Pancreas (tissue), 10 donors: ENCODE results near the gene UBL5. TPM values are rescaled to one million over a fixed set of nuclear protein-coding genes. Genes with fewer than 3 reads are reported as not detected.
"Not testable (repeated sequence)": the region's sequence is repeated elsewhere in the genome, so short reads cannot be mapped to it uniquely, and the experiment has no call there.

ENCODE experiments used
- ATAC-seq, 4 donors: fragments of 200-7000 bp; cut with Tn5 transposase; one replicate each; pipeline versions ENCODE4 v1.8.0 to v1.9.1; 2020; ENCODE audit warnings: mild to moderate bottlenecking in 4 of 4, moderate library complexity in 4 of 4
- DNase-seq, 6 donors: peaks; one replicate each; pipeline ENCODE4 v3.0.0-alpha.2; 2020
- FAIRE-seq: peaks from 2 replicates; lab custom pipeline; 2012; peaks lifted over from hg19 to GRCh38; lab: Jason Lieb, UNC
- H3K27ac ChIP-seq, 4 donors: fragments of 200-600 bp; sonication (generic); 1 replicate in 3 of 4; 2 replicates in 1 of 4; pipeline versions ENCODE4 v1.5.0 to v1.8.0; 2020
- H3K27me3 ChIP-seq, 4 donors: fragments of 200-600 bp; one replicate each; pipeline ENCODE4 v1.8.0; 2021
- H3K36me3 ChIP-seq, 3 donors: fragments of 200-600 bp; sonication (generic) in 1 of 3; one replicate each; pipeline versions ENCODE4 v1.5.0 to v1.8.0; 2020 to 2021
- H3K4me1 ChIP-seq, 3 donors: fragments of 200-600 bp; one replicate each; pipeline ENCODE4 v1.8.0; 2021
- H3K4me3 ChIP-seq, 4 donors: fragments of 200-600 bp; sonication (generic) in 2 of 4; one replicate each; pipeline versions ENCODE4 v1.5.0 to v1.8.0; 2020 to 2021
- H3K9me3 ChIP-seq, 4 donors: fragments of 200-600 bp; one replicate each; pipeline ENCODE4 v1.8.0; 2021
- WGBS, 2 donors: extraction: QIAGEN DNeasy Blood & Tissue Kit; methylation state at CpG; one replicate each; pipeline ENCODE4 v1.1.7; 2013; 5-methylcytosine and 5-hydroxymethylcytosine counted together
- intact Hi-C, 3 donors: fragments of 100-400 bp; cut with DNase I; formaldehyde crosslinking; loops; one replicate each; pipeline versions ENCODE4 v1.11.1 to v1.14.2; 2022
- polyA plus RNA-seq, 2 donors: library from polyadenylated mRNA; stranded (reverse); fragments of 200-250 nt; gene quantifications; one replicate each; pipeline ENCODE4 v1.2.3, GENCODE V29; 2013
- total RNA-seq, 6 donors: library from RNA; stranded (reverse); fragmentation: NEBNext Ultra II Directional in 4 of 6; extraction: Animal tissue kit (Norgen Biotek cat#: 25700) in 4 of 6; gene quantifications; one replicate each; pipeline versions ENCODE4 v1.2.1 to v1.2.4, GENCODE V29; 2021 to 2023
- TF ChIP-seq, protein P1 (sequence below), 4 donors: fragments of 200-600 bp; sonication (generic) in 3 of 4; IDR thresholded peaks; one replicate each; pipeline versions ENCODE4 v1.5.0 to v1.8.0; 2021; ENCODE audit warnings: antibody characterized with exemption in 4 of 4
- donor health status: healthy with polysubstance abuse.
- donor health status: DM: no; HTN: no; CAD: no; lungs with moderate emphysema.
- donor health status: DM: no; HTN: no; CAD: no.
- donor health status: control.
- donor health status: control.
- donor health status: Bipolar disorder and iron deficiency.
- donor health status: DM: yes; HTN: yes; CAD: no.
- donor health status: DM: no; HTN: no; CAD: no.
- donor health status: DM: no; HTN: no; CAD: no.
- donor health status: DM: yes; HTN: yes; CAD: no.

UBL5 gene
- total and polyA plus RNA-seq, 8 donors, result 57.5 to 440 (median 102) TPM

DNA sequence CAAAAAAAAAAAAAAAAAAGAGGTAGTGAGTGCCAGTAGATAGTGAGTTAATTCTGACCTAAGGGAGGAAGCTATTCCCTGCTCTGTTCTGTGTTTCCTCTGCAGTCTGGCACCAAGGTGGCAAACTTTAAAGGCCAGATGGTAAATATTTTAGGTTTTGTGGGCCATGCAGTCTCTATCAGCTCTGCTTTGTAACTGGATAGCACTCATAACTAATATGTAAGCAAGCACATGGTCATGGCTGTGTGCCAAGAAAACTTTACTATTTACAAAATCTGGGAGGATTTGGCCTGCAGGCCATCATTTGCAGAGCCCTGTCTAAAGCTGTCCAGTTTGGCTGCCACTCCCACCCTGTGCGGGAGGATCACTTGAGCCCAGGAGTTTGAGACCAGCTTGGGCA is 11.7 kb downstream of the UBL5 start:
- ATAC-seq, result no peak
- Histone ChIP-seq H3K4me3 (no peak overlapping the region), H3K9me3 (no peaks in the 10 kb centered on the region), H3K36me3 (peaks cover 0 to 20% (median 7%) of the 10 kb centered on the region in 3 donors), H3K27ac (no peak overlapping the region), H3K27me3 (no peaks in the 10 kb centered on the region), H3K4me1 (peaks cover 0 to 7% (median 0%) of the 10 kb centered on the region in 3 donors)
- no peak for FAIRE-seq
- DNase-seq, result no peak
- intact Hi-C loops, result no loop called here
- WGBS, 2 donors, result 58 to 67% methylated on average over 1 of the region's 1 CpG
- TF ChIP-seq, protein P1, sequence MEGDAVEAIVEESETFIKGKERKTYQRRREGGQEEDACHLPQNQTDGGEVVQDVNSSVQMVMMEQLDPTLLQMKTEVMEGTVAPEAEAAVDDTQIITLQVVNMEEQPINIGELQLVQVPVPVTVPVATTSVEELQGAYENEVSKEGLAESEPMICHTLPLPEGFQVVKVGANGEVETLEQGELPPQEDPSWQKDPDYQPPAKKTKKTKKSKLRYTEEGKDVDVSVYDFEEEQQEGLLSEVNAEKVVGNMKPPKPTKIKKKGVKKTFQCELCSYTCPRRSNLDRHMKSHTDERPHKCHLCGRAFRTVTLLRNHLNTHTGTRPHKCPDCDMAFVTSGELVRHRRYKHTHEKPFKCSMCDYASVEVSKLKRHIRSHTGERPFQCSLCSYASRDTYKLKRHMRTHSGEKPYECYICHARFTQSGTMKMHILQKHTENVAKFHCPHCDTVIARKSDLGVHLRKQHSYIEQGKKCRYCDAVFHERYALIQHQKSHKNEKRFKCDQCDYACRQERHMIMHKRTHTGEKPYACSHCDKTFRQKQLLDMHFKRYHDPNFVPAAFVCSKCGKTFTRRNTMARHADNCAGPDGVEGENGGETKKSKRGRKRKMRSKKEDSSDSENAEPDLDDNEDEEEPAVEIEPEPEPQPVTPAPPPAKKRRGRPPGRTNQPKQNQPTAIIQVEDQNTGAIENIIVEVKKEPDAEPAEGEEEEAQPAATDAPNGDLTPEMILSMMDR (IDR thresholded peaks at IDR 0.05), result no peak

DNA sequence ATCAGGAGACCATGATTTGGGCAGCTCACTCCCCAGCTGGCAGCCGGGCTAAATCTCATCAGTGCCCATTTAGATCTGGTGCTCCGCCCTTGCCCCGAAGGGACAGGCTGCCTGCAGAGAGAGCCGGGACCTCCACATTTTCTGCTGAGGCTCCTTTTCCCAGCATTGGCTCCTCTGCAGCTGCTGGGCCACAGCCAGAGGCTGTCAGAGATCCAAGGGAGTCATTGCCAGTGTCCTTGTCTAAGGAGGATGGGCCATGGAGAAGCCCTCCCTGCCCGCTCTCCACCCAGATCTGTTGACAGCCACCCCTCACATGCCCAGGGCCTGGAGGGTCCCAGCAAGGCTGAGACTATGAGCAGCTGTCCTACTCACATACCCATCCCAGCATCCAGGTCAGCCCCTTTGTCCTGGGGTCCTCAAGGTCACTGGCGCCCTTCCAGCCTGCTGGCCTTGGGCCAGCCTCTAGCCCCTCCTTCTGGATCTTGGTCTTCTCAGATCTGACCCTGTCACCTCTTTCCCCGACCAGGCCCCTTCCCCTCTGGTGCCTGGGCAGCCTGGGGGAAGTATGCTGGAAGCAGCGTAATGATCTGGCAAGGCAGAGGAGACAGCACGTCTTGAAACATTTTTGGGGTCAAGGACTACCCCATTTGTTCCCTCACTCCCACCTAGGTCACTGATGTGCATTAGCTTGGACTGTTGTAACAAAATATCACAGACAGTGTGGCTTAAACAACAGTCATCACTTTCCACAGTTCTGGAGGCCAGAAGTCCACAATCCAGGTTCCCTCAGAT is 15.3 kb downstream of the UBL5 start:
- TF ChIP-seq, protein P1 (IDR thresholded peaks at IDR 0.05), result no peak
- intact Hi-C loops, result no loop called here
- DNase-seq (peak in 1 of 6 donors; percentile 71), ATAC-seq (no peak), FAIRE-seq (no peak)
- Histone ChIP-seq H3K27me3 (no peaks in the 10 kb centered on the region), H3K36me3 (peaks cover 0 to 20% (median 7%) of the 10 kb centered on the region in 3 donors), H3K9me3 (no peaks in the 10 kb centered on the region), H3K27ac (no peak overlapping the region), H3K4me3 (no peak overlapping the region), H3K4me1 (no peaks in the 10 kb centered on the region)
- WGBS, 2 donors, result 87 to 90% methylated on average over 9 of the region's 9 CpGs

DNA sequence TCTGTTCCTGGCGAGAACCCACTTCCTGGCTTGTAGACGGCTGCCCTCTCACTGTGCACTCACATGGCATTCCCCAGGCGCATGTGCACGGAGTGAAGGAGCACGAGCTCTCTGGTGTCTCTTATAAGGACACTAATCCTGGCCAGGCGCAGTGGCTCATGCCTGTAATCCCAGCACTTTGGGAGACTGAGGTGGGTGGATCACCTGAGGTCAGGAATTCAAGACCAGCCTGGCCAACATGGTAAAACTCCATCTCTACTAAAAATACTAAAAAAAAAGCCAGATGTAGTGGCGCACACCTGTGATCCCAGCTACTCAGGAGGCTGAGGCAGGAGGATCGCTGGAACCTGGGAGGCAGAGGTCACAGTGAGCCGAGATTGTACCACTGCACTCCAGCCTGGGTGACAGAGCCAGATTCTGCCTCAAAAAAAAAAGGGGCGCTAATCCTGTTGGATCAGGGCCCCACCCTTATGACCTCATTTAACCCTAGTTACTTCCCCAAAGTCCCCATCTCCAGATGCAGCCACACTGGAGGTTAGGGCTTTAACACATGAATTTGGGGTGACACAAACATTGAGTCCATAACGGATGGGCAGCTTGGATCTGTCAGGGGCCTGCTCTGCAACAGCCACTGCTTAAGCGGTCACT is 16.0 kb downstream of the UBL5 start:
- peaks cover 0 to 16% (median 7%) of the 10 kb centered on the region in 3 donors for H3K36me3 ChIP-seq
- DNase-seq, H3K27ac ChIP-seq, H3K4me1 ChIP-seq, H3K27me3 ChIP-seq, FAIRE-seq, intact Hi-C loops, ATAC-seq, H3K4me3 ChIP-seq, H3K9me3 ChIP-seq: not testable (repeated sequence)
- 93 to 99% methylated on average over 12 of the region's 12 CpGs for WGBS, 2 donors

DNA sequence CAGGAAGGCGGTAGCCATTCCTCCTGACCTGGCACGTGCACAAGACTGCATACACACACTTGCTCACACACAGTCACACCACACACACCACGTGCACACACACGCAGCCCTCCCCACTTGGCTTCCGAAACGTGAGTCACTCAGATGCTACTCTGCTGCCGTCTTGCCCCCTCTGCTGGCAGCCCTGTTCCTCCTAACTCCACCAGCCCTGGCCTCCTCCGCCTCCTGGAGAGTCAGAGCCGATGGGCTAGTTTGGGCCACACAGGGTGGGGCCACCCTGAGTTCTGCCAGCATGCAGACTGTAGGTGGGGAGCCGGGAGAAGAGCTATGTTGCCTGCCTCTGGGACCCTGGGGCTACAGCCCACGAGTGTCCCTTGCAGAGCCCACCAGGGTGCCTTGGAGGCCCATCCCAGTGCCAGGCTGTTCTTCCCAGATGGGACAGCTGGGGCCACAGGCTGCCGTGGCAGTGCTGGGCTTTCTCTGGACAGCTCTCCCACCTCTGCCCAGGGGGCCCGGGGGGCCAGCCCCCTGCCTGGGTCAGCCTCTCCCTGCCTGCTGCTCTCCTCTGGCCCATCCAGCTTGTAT is 19.5 kb downstream of the UBL5 start:
- no peaks in the 10 kb centered on the region for H3K4me1 ChIP-seq
- no peak overlapping the region for H3K4me3 ChIP-seq
- H3K9me3 ChIP-seq, result no peaks in the 10 kb centered on the region
- H3K27ac ChIP-seq, result no peak overlapping the region
- peaks cover 0 to 4% (median 0%) of the 10 kb centered on the region in 3 donors for H3K36me3 ChIP-seq
- FAIRE-seq (no peak), DNase-seq (peak in 1 of 6 donors; percentile 72), ATAC-seq (peak in 3 of 4 donors; percentile 54 to 62 (median 56))
- H3K27me3 ChIP-seq, result no peaks in the 10 kb centered on the region
- intact Hi-C loops, result no loop called here
- TF ChIP-seq, protein P1 (IDR thresholded peaks at IDR 0.05), result no peak
- WGBS, 2 donors, result 69 to 76% methylated on average over 13 of the region's 13 CpGs

DNA sequence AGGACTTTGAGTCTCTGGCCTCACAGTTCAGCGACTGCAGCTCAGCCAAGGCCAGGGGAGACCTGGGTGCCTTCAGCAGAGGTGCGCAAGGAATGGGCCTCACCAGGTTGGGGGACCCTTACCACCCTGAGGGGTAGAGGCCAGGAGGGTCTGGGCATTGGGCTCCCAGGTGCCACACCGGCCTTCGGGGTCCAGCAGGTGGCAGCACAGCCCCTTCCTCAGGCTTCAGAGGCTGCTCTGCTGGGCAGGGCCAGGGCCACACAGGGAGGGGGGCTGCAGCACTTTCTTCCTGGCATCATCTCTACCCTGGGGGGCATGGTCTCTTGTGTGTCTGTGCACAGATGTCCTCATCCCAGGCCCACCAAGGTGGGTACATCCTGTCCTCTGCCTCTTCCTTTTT is 20.3 kb downstream of the UBL5 start:
- FAIRE-seq (no peak), DNase-seq (no peak), ATAC-seq (peak in 3 of 4 donors; percentile 56 to 63 (median 57))
- Histone ChIP-seq H3K27me3 (no peaks in the 10 kb centered on the region), H3K36me3 (no peaks in the 10 kb centered on the region), H3K4me3 (no peak overlapping the region), H3K9me3 (no peaks in the 10 kb centered on the region), H3K27ac (no peak overlapping the region), H3K4me1 (no peaks in the 10 kb centered on the region)
- intact Hi-C loops, result no loop called here
- WGBS, 2 donors, result 76 to 79% methylated on average over 4 of the region's 4 CpGs
- TF ChIP-seq, protein P1 (IDR thresholded peaks at IDR 0.05), result no peak
